Neural progenitor cell (in vitro differentiated cells): Measurements from ENCODE around the gene ZNF441.

Experiments
- EZH2 ChIP-seq: fragments of 200-600 bp; sonication (generic); IDR thresholded peaks from 2 replicates; pipeline ENCODE4 v1.6.1; 2017; ENCODE audit warnings: antibody characterized with exemption, mild to moderate bottlenecking, moderate library complexity
- TF ChIP-seq, protein P1 (sequence below): fragments of 200-600 bp; sonication (generic); IDR thresholded peaks from 2 replicates; pipeline ENCODE4 v1.5.1; 2017; ENCODE audit warnings: antibody characterized with exemption, mild to moderate bottlenecking

GRCh38 chr19:11783767-11784166, 17.0 kb downstream of the ZNF441 start:
- TF ChIP-seq EZH2, result no peak
- TF ChIP-seq, protein P1, sequence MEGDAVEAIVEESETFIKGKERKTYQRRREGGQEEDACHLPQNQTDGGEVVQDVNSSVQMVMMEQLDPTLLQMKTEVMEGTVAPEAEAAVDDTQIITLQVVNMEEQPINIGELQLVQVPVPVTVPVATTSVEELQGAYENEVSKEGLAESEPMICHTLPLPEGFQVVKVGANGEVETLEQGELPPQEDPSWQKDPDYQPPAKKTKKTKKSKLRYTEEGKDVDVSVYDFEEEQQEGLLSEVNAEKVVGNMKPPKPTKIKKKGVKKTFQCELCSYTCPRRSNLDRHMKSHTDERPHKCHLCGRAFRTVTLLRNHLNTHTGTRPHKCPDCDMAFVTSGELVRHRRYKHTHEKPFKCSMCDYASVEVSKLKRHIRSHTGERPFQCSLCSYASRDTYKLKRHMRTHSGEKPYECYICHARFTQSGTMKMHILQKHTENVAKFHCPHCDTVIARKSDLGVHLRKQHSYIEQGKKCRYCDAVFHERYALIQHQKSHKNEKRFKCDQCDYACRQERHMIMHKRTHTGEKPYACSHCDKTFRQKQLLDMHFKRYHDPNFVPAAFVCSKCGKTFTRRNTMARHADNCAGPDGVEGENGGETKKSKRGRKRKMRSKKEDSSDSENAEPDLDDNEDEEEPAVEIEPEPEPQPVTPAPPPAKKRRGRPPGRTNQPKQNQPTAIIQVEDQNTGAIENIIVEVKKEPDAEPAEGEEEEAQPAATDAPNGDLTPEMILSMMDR, result no peak
